ENCODE results near the gene IKZF4.
"Not testable (repeated sequence)": the region's sequence is repeated elsewhere in the genome, so short reads cannot be mapped to it uniquely, and the experiment has no call there.

Gene IKZF4

GRCh38 chr12:55997535-55997859 is 23.3 kb upstream of the IKZF4 start:
- in situ Hi-C loops (cut with MboI; ENCODE audit: low sequenced_read_pairs): no loop called here

- in situ Hi-C loops (cut with MboI; ENCODE audit: low sequenced_read_pairs): not testable (repeated sequence)
Observed at GRCh38 chr12:55999522-55999921, 21.3 kb upstream of the IKZF4 start.

GRCh38 chr12:55999999-56000540 is 20.8 kb upstream of the IKZF4 start:
- in situ Hi-C loops (cut with MboI; ENCODE audit: low sequenced_read_pairs): not testable (repeated sequence)

GRCh38 chr12:56001487-56002100 is 19.2 kb upstream of the IKZF4 start:
- in situ Hi-C loops (cut with MboI; ENCODE audit: low sequenced_read_pairs): no loop called here

- in situ Hi-C loops (cut with MboI; ENCODE audit: low sequenced_read_pairs): not testable (repeated sequence)
Observed at GRCh38 chr12:56003376-56003775, 17.5 kb upstream of the IKZF4 start.

- in situ Hi-C loops (cut with MboI; ENCODE audit: low sequenced_read_pairs): no loop called here
Observed at GRCh38 chr12:56004211-56004610, 16.6 kb upstream of the IKZF4 start.

GRCh38 chr12:56007564-56008559 is 13.0 kb upstream of the IKZF4 start:
- in situ Hi-C loops (cut with MboI; ENCODE audit: low sequenced_read_pairs): no loop called here

- in situ Hi-C loops (cut with MboI; ENCODE audit: low sequenced_read_pairs): no loop called here
Observed at GRCh38 chr12:56010111-56010570, 10.7 kb upstream of the IKZF4 start.

GRCh38 chr12:56011509-56012090 is 9.2 kb upstream of the IKZF4 start:
- in situ Hi-C loops (cut with MboI; ENCODE audit: low sequenced_read_pairs): no loop called here

- in situ Hi-C loops (cut with MboI; ENCODE audit: low sequenced_read_pairs): no loop called here
Observed at GRCh38 chr12:56013482-56013881, 7.4 kb upstream of the IKZF4 start.

- in situ Hi-C loops (cut with MboI; ENCODE audit: low sequenced_read_pairs): no loop called here
Observed at GRCh38 chr12:56014205-56014604, 6.6 kb upstream of the IKZF4 start.

GRCh38 chr12:56017181-56017580 is 3.7 kb upstream of the IKZF4 start:
- in situ Hi-C loops (cut with MboI; ENCODE audit: low sequenced_read_pairs): no loop called here

GRCh38 chr12:56018356-56018755 is 2.5 kb upstream of the IKZF4 start:
- in situ Hi-C loops (cut with MboI; ENCODE audit: low sequenced_read_pairs): no loop called here

- in situ Hi-C loops (cut with MboI; ENCODE audit: low sequenced_read_pairs): no loop called here
Observed at GRCh38 chr12:56021889-56022497, 1.1 kb downstream of the IKZF4 start.

GRCh38 chr12:56028511-56029165 is 7.8 kb downstream of the IKZF4 start:
- in situ Hi-C loops (cut with MboI; ENCODE audit: low sequenced_read_pairs): no loop called here

GRCh38 chr12:56029166-56029519 is 8.3 kb downstream of the IKZF4 start:
- in situ Hi-C loops (cut with MboI; ENCODE audit: low sequenced_read_pairs): no loop called here

GRCh38 chr12:56029666-56030293 is 8.9 kb downstream of the IKZF4 start:
- in situ Hi-C loops (cut with MboI; ENCODE audit: low sequenced_read_pairs): no loop called here

- in situ Hi-C loops (cut with MboI; ENCODE audit: low sequenced_read_pairs): no loop called here
Observed at GRCh38 chr12:56031987-56032386, 11.1 kb downstream of the IKZF4 start.

- in situ Hi-C loops (cut with MboI; ENCODE audit: low sequenced_read_pairs): no loop called here
Observed at GRCh38 chr12:56034586-56035332, 13.9 kb downstream of the IKZF4 start.
